ENCODE results near the gene RNF31.

GRCh38 chr14:24190416-24190815 lies 43.1 kb downstream of the RNF31 start:
- TF ChIP-seq CTCF (IDR thresholded peaks at IDR 0.05), result no peak
- no peak for TF ChIP-seq POLR2A (IDR thresholded peaks at IDR 0.05)
- no peak for TF ChIP-seq POLR2AphosphoS5 (IDR thresholded peaks at IDR 0.05)
